HG03439 (cell line): ENCODE results near the gene ANKRD22.

ENCODE experiments used
- ATAC-seq: cut with Tn5 transposase; IDR thresholded peaks from one replicate; pipeline ENCODE4 v1.9.1; 2021; ENCODE audit warnings: mild to moderate bottlenecking, moderate library complexity; ENCODE audit not compliant: unreplicated experiment

Gene ANKRD22

DNA sequence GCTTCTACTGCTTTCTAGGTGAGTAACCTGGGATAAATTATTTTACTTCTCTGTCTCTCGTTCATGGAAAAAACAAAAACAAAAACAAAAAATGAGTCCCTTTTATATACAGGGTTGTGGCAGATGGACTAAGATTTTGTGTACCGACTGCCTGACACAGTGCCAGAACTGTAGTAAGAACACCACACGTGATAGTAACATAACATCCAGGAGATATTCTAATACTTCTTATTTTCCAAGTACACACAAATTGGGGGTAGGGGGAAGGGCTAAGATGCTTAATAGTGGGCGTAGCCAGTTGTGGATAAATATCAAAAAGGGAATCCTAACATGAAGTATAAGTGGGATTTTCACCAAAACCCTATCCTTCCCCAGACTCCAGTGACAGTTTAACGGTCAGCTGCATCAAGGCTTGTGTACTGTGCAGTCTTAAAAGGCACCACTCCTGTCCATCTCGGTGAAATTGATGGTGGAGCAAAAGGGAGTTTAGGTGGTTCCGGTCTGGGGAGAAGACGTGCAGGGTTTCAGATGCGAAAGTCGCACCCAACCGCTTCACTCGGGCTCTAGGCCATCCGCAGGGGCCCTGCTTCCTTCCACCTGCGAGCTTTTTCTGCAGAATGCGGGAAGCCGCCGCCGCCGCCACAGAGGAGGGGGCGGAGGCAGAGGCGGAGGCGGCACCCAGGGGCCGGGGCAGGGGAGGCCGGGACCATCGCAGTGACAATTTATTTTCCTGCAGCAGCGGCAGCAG lies 28.1 kb upstream of the ANKRD22 start, which contains the start of gene STAMBPL1:
Gene STAMBPL1 (plus strand): TSS at position 712 of the 748 bp plus-strand sequence. CDS start 21,464 bp downstream, outside the sequence.
- peak; percentile 47 for ATAC-seq

DNA sequence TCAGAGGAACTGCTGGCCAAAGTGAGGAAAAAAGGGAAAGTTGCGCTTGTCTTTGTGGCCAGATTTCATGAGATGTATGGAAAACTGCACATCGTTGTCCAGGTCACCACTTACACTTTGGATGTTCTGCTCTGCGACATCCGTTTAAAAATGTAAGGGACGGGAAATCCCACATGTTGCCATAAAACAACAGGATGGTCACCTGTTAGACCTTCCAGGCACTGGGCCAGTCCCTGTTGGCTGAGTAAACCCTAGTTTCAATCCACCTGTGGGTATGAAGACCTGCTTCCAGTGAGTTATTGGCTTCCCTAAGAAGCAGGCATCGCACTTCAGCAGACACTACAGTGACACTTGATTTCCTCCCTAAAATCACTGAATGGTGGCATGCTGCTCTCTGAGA lies 25.7 kb upstream of the ANKRD22 start:
- ATAC-seq, result no peak

DNA sequence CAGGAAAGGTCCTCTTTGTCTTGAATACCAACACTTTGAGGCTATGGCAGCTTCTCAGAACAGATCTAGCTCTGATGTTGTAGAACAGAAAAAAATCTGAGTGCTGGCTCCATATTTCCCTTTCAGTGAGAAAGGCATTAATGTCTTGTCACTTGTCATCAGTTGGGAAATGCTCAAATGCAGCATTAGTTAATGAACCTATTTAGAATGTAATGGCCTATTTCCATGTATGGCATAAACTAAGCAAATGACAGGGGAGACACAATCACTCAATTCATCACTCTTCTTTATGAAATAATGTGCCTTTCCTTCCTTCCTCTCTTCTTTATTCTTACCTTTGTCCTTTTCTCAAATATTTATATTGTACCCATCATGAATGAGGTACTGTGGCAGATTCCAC lies 23.4 kb upstream of the ANKRD22 start:
- ATAC-seq, result no peak

DNA sequence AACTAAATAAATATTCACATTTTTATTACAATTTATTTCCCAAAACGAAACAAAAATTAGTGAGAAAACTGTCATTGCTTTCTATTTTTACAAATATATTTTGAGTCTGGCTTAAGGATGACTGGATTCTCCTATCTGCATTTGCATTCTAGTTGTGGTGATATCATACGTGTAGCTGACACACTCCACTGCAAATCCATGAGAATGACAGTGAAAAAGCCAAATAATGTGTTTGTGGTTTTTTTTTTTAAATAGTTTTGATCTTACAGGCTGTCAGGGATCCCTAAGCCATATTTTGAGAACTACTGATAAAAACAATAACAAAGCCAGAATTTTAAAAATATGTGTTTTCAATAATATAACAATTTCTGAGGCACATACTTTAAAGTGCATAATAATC lies 22.6 kb upstream of the ANKRD22 start:
- ATAC-seq, result no peak

DNA sequence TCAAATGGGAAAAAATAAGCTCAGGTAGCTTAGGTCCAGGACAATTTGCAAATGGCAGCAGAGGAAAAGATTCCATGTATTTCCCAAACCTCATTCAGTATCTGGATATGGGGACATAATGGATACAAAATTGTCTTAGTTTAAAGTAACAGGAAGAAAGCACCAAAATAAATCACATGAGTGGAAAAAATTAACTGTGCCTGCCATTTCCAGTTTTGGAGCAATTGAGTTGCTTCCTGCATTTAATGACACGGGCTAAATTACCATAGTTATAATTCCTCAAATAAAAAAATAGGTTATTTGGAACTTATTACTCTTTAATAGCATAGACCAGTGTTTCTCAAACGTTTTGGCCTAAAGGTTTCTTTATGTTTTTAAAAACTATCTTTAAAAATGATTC lies 22.1 kb upstream of the ANKRD22 start:
- ATAC-seq, result no peak

DNA sequence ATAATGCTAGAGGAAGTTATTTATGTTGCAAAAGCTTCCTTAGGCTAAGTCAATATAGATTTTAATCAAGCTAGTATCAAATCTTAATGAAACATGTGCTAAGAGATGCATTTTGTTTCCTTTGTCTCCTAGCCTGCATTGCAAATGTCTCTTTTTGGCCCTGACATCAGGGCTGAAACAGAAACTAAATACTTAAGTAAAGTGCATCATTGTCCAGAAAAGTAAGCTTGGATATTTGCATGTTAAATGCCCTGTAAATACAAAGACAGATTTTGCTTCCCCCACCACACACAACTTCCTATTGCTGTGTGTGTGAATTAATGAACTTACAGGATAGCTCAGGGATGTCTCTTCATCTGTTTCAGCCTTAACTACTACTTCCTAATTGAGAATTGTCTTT lies 18.4 kb upstream of the ANKRD22 start:
- no peak for ATAC-seq

DNA sequence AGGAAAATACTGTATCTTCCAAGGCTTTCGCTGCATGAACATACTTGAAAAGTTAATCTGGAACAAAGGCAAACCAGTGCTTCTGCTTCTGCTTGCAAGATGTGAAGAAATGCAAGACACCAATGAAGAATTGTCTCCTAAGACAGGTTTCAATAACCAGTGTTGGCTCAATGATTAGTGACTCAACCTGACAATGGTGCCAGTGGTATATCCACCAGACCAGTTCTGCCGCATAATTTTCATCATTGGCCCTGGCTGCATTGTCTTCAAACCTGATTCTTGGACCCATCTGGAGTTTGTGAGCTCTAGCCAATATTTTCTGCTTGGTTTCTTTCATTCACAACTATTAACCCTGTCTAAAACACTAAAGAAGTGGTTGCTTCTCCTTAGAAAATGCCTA lies 14.8 kb upstream of the ANKRD22 start:
- ATAC-seq, result no peak

DNA sequence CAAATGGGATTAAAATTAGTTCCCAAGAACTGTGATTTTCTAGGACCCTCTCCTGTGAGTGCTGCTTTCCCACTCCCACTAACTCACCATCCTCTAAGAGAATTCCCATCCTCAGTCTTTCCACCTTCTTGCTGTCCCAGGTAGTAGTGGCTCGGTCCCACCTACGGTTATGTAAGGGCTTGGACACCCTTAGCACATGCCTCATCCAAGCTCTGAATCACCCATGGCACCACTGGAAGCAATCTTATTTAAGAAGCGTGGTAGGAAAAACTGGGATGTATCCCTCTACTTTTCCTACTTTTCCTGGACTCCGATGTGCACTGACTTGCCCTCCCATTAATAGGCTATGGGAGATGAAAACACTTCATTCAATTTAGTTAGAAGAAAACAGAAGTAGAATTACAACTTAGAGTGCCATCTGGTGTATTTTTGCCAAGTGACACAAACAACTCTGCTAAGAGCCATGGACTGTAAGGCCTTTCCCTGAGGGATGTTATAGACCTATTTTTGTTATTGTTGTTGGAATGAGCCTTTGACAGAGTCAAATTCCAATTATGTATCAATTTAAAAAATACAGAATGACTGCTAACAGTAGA lies 13.7 kb upstream of the ANKRD22 start:
- no peak for ATAC-seq

DNA sequence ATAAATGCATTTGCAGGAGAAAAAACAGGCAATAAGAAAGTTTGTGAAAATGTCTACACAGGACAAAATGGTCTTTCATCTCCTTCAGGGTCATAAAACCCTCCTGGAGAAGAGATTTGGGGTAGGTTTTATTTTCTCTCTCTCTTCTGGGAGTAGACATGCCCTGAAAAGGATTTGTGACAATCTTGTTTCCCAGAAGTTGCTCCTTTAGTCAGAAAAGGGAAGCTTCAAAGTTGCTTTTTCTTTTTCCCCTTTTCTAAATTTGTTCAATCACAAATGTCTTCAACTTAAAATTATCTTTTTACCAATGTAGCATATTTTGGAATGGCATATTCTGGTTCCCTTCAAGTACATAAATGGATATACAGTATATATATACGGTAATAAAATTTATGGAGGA lies 9.4 kb upstream of the ANKRD22 start:
- no peak for ATAC-seq

DNA sequence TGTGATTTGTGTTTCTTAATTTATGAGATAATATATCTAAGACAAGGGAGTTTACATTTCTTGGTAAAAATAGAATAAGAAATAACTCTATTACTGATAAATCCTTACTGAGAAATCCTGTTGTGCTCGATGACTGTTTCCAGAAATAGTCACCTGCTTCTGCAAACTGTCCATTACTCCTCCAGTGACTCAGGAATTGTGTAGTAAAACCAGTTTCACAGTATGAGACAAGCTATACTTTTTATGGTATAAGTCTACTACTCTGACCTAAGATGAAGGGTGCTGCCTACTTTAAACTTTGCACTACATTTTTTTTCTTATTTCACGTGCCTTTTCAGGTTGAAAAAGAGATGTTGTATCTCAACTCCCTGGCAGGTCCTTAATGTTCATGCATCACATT lies 6.8 kb upstream of the ANKRD22 start:
- no peak for ATAC-seq

DNA sequence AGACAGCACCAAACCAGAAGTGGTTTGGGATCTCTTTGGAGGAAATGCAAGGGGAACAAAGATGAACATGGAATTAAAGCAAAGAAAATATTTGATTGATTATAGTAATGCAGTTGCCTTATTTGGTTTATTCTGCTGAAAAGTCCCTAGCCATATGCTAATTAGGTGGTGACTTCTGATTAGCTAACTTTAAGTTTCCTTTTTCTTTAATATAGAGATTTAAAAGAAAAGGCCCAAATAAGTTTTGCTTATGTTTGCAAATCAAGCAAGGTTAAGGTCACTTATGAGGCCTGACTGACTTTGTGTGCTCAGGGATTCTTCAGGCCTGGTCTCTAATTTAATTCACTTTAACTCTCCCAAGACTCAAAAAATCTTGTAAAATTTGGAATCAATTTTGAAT lies 6.2 kb upstream of the ANKRD22 start:
- ATAC-seq, result no peak

DNA sequence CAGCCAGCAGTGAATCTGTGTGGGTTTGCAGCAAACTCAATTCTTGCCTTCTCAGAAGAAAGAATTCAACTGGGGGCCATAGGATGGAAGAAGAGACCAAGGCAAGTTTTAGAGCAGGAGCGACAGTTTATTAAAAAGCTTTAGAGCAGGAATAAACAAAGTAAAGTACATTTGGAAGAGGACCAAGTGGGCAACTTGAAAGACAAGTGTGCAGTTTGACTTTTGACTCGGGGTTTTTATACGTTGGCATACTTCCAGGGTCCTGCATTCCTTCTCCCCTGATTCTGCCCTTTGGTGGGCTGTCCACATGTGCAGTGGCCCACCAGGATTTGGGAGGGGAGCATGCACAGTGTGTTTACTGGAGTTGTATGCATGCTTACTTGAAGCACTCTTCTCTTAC lies 3.0 kb upstream of the ANKRD22 start:
- ATAC-seq, result no peak

DNA sequence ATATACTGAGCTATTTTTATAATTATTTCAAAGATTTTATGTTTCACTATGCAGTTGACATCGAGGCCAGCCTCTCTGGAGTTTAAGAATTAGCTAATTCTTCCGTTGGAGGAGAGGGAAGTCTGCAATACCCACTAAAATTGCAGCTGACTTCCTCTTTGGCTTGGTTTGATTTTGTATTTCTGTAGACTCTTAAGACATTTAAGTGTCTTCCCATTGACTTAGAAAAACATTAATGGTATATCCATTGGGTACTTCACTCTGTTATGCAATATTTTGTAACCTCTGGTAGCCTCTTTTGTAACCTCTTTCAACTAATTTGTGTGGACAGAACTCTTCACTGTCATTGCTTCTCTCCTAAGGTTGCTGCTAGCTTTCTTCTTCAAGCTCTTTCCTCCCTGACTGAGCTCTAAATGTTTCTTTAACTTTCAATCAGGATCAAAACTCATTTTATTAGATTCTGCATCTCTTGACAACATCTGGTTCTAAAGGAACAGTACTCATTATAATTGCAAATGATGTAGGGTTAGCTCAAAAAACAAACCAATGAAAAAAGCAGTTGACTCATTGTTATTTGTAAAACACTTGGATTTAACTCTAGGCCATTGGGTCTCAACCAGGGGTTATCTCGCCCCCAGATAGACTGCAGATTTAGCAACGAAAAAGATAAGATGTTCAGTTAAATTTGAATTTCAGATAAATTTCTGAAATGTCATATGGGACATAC lies 1.7 kb upstream of the ANKRD22 start:
- no peak for ATAC-seq

DNA sequence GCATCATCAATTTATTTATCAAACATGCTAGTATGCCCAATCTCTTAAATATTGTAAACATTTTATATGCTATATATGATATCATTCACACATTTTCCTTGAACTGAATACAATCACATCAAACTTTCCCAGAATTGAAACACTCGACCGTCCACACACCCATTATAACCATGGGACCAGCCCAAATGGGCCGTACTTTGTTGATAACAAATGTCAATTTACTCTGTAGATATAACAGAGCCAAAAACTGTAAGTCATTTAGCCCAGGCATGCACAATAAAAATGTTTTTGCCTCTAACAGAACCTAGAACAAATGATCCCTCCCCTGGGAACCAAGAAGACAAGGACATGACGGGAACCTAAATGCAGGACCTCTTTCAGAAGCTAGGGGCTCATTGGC lies 683 bp upstream of the ANKRD22 start:
- no peak for ATAC-seq

DNA sequence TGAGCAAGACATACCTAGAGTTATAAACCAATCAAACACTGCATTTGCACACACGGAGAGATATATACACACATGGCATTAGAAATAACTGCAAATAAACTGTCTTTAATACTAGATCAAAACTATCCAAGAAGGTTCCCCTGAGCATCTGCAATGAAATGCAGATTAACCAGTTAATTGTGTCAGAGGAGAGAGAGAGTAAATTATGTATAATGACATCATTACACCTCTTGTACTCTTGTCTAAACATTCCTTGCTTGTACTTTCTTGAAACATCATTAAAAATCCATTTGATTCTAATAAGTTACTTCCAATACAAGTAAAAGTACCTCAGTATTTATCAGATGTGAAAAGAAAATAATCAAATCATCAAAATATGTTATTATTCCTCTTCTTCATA lies 932 bp downstream of the ANKRD22 start:
- ATAC-seq, result no peak

DNA sequence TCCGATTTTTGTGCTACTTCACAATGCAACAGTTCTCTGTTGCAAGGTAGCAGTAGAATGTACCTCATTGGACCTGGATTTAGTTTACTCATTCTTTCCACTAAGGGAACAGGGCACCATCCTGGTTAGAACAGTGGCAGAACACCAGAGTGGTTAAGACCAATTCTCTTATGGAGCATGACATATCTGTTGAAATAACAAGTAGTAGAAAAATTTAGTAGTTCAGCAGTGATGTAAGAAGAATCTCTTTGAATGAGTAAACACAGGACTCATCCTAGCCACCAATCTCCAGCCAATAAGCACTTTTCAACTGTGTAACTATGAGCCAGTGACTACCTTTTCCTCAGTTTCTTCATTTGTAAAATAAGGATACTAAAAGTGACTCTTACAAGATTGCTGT lies 2.4 kb downstream of the ANKRD22 start:
- no peak for ATAC-seq

DNA sequence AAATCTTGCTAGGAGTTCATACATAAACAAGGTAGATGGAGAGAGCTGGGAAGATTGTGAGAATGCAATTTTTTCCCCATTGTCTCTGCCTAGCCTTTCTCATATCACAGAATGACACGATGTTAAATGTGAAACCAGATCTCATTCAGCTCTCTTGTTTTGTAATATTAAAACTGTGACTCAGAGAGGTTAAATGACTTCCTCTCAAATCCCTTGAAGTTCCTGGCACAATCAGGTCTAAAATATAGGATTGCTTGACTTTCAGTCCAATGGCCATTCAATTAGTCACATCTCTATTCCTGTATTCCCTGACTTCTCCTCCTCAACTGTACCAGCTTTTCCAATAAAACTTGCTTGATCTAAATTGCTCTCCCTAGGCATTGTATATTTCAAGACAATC lies 3.1 kb downstream of the ANKRD22 start:
- no peak for ATAC-seq

DNA sequence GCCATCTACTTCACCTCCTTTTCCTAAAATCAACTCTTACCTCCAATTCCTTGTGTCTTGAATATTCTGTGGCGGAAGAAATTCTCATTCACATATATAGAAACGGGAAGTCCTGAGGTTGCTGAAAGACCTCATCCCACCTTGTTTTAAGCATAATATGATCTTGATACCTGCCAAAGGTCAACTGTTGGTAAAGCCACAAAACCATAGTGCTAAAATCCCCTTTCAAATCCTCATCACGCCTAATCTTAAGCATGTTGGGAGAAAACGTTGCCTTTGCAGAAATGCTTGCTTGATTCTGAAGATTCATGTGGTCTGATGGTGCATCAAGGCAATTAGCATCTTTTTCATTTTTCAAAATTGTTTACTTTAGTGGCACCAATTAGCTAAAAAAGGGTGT lies 8.5 kb downstream of the ANKRD22 start:
- ATAC-seq, result no peak

DNA sequence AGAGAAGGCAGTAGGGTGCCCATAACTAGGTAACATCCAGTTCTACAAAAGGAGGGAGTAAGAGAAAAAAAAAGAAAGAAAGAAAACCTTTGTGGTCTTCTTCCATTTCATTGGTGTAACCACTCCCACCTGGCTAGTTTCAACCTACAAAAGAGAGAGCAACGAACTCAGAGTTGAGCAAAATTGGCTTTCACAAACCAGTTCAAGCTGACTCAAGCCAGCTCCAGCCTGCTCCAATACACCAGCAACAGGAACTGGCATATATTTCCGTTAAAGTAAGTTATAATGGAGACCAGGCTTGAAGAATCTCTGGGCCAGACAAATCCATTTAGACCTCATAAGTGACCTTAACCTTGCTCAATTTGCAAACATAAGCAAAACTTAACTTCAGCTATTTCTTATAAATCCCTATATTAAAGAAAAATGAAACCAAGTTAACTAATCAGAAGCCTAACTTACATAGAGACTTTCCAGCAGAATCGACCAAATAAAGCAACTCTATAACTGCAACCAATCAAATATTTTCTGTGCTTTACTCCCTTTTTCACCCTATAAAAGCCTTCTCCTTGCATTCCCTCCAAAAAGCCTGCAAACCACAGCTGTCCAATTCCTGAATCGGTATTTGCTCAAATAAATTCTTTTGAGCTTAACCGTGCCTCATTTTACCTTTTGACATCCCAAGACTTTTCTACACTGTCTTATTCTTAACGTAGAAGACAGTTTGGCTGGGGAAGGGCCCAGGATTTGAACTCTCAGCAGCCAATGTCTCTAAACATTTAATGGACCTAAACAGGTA lies 10.1 kb downstream of the ANKRD22 start:
- ATAC-seq, result no peak

DNA sequence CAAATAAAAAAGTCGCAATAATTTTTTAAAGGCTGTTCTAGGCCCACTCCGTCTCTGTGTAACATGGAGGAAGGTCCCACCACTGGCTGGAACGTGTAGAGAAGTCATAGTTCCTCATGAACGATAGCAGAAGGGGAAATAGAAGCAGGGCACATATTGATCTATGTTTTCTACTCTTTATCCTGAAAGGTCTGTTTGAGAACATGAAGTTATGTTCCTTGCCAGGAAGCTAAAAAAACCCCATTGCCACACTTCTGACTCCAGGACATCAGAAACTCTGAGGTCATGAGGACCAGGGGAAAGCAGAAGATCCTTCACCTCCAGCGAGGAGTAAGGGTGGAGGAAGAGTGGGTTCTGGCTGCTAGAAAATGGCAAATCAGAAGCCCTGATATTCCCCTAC lies 10.8 kb downstream of the ANKRD22 start:
- ATAC-seq, result no peak

DNA sequence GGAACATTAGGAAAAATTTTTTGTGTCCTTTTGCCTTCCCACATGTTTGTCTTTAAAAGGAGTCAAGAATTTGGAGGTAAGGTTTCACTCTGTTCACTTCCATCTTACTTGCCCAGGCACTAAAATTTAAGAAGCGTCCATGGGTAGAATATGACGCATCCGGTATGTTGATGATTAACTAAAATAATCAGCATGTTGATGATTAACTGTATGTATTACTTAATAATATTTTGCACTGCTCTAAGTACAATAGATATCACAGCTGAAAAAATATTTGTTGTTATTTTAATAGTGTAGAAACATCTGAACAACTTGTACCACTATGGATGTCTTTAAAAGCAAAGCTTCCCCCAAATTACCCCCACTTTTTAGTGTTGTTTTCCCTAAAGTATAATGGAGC lies 11.5 kb downstream of the ANKRD22 start:
- no peak for ATAC-seq
